Measurements from ENCODE around the gene TBX19. TPM values are rescaled to one million over a fixed set of nuclear protein-coding genes. Genes with fewer than 3 reads are reported as not detected.

TBX19 gene
- total RNA-seq, 2 donors from 2014 or later = 8.4 to 9.9 TPM

DNA sequence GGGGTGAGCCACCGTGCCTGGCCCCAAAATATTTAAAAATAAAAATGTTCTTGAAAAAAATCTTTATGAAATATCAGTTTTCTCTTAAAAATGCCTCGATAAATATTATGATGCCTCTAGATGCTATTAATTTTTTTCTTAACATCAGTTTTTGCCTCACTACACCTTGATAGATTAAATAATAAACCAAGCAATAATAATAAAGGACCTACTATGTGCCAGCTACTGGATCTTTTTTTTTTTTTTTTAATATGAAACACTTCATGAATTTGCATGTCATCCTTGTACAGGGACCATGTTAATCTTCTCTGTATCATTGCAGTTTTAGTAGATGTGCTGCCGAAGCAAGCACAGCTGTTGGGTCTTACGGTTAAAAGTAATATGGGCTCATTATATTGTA lies 17.5 kb upstream of the TBX19 start:
- H3K27me3 ChIP-seq (replicated peaks; ENCODE audit: insufficient read depth) = no peaks in the 10 kb centered on the region

DNA sequence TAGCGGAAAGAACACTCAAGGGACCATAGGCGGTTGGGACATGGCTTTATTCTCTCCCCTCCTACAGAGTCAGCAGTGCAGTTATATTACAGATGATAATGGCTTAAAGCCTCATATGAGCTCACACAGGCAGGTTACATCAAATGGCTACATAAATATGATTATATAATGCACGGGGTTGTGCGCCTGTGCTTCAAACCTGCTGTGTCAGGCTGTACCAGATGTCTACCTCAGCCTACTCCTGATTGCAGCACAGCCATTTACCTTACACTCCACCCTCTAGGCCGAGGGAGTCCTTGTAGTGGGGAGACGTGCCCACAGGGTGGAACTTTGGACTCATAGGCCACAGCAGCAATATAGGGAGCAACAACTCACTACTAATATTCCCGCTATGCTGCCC lies 16.4 kb upstream of the TBX19 start:
- H3K9me3 ChIP-seq = no peaks in the 10 kb centered on the region
- no peak overlapping the region for H3K4me3 ChIP-seq
- no peaks in the 10 kb centered on the region for H3K36me3 ChIP-seq
- peaks cover 7 to 45% of the 10 kb centered on the region in 2 donors for H3K4me1 ChIP-seq (ENCODE audit: control insufficient read depth in 1 of 2, low read depth in 2 of 2)
- H3K27ac ChIP-seq = no peak overlapping the region
- DNase-seq (ENCODE audit: low spot score) (no peak), ATAC-seq (ENCODE audit: insufficient number of reproducible peaks, low FRiP score, low read depth) (no peak)
- no peaks in the 10 kb centered on the region for H3K27me3 ChIP-seq (replicated peaks; ENCODE audit: insufficient read depth)
- TF ChIP-seq, protein P1, sequence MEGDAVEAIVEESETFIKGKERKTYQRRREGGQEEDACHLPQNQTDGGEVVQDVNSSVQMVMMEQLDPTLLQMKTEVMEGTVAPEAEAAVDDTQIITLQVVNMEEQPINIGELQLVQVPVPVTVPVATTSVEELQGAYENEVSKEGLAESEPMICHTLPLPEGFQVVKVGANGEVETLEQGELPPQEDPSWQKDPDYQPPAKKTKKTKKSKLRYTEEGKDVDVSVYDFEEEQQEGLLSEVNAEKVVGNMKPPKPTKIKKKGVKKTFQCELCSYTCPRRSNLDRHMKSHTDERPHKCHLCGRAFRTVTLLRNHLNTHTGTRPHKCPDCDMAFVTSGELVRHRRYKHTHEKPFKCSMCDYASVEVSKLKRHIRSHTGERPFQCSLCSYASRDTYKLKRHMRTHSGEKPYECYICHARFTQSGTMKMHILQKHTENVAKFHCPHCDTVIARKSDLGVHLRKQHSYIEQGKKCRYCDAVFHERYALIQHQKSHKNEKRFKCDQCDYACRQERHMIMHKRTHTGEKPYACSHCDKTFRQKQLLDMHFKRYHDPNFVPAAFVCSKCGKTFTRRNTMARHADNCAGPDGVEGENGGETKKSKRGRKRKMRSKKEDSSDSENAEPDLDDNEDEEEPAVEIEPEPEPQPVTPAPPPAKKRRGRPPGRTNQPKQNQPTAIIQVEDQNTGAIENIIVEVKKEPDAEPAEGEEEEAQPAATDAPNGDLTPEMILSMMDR (IDR thresholded peaks at IDR 0.05) = no peak

More for the DNA sequence above, 17.5 kb upstream of the TBX19 start:
- Histone ChIP-seq H3K36me3 (no peaks in the 10 kb centered on the region), H3K4me1 (ENCODE audit: control insufficient read depth in 1 of 2, low read depth in 2 of 2) (peaks cover 7 to 48% of the 10 kb centered on the region in 2 donors), H3K9me3 (no peaks in the 10 kb centered on the region), H3K4me3 (no peak overlapping the region), H3K27ac (peak overlapping the region in 1 of 2 donors; percentile 29)
- TF ChIP-seq, protein P1 (IDR thresholded peaks at IDR 0.05) = no peak
- no peak for ATAC-seq (ENCODE audit: insufficient number of reproducible peaks, low FRiP score, low read depth)
- DNase-seq (ENCODE audit: low spot score) = no peak

DNA sequence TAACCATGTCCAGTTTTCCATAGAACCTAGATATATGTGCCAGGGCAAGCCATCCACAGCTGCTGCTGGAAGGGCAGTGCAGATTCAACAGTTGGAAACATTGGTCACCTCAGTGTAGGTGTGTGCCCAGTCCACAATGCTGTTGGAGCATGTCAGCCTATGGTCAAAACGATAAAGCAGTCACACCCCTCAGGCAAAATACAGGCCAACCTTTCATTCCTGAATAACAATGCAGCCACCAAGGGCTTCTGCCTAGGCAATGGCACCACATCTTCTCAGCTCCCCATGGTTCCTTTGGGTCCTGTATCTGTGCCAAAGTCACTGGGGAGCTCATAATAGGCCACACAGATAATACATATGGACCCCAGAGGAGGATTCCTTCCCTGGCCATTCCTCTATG lies 15.1 kb upstream of the TBX19 start:
- TF ChIP-seq, protein P1 (IDR thresholded peaks at IDR 0.05) = no peak
- Histone ChIP-seq H3K9me3 (no peaks in the 10 kb centered on the region), H3K4me3 (no peak overlapping the region), H3K27me3 (replicated peaks; ENCODE audit: insufficient read depth) (no peaks in the 10 kb centered on the region), H3K4me1 (ENCODE audit: control insufficient read depth in 1 of 2, low read depth in 2 of 2) (peaks cover 7 to 32% of the 10 kb centered on the region in 2 donors), H3K36me3 (no peaks in the 10 kb centered on the region), H3K27ac (no peak overlapping the region)
- no peak for DNase-seq (ENCODE audit: low spot score)
- no peak for ATAC-seq (ENCODE audit: insufficient number of reproducible peaks, low FRiP score, low read depth)

DNA sequence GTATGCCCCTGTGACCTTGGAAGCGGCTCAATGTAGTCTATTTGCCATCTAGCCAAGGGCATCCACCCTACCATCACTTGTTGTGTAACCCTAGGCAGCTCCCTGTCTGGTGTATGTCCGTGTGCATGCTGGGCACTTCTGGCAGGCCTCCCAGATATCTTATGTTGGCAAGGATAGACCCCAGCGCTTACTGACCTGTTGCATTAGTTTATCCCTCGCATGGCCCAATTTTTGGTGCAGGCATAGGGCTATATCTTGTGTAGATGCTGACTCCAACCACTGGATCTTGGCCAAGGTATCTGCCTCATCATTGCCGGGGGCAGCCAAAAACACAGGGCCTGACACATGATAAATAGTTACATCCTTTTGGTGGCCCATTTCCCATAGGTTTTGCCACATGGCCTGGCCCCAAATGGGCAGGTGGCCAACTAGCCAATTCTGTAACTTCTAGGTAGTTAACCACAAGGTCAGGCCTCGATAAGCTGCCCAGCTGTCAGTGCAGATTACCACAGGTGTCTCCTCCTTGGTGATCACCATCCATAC lies 14.0 kb upstream of the TBX19 start:
- no peaks in the 10 kb centered on the region for H3K27me3 ChIP-seq (replicated peaks; ENCODE audit: insufficient read depth)
- TF ChIP-seq, protein P1 (IDR thresholded peaks at IDR 0.05) = no peak
- ATAC-seq (ENCODE audit: insufficient number of reproducible peaks, low FRiP score, low read depth) (no peak), DNase-seq (ENCODE audit: low spot score) (no peak)
- H3K4me3 ChIP-seq = no peak overlapping the region
- H3K36me3 ChIP-seq = no peaks in the 10 kb centered on the region
- H3K27ac ChIP-seq = no peak overlapping the region
- H3K4me1 ChIP-seq (ENCODE audit: control insufficient read depth in 1 of 2, low read depth in 2 of 2) = peaks cover 5 to 21% of the 10 kb centered on the region in 2 donors
- no peaks in the 10 kb centered on the region for H3K9me3 ChIP-seq

DNA sequence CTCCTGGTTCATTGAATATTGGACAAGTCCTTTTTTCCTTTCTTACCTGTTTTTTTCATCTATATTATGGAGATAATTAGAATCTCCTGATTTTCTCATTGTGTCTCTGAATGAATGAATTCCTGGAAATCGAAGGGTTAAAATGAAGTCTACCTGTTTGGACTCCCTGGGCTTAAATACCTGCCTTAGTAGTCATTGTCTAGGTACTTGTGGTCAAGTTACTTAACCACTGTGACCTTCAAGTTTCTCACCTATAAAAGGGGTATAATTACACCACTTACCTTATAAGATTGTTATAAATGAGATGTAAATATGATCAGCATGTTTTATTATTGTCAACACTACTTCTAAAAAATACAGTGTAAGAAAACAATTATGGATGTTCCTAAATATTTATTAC lies 9.0 kb upstream of the TBX19 start:
- ATAC-seq (ENCODE audit: insufficient number of reproducible peaks, low FRiP score, low read depth) (no peak), DNase-seq (ENCODE audit: low spot score) (no peak)

More for the DNA sequence above, 9.0 kb upstream of the TBX19 start:
- H3K9me3 ChIP-seq = no peaks in the 10 kb centered on the region
- no peaks in the 10 kb centered on the region for H3K27me3 ChIP-seq (replicated peaks; ENCODE audit: insufficient read depth)
- peaks cover 0 to 5% of the 10 kb centered on the region in 2 donors for H3K4me1 ChIP-seq (ENCODE audit: control insufficient read depth in 1 of 2, low read depth in 2 of 2)
- no peaks in the 10 kb centered on the region for H3K36me3 ChIP-seq
- H3K27ac ChIP-seq = no peak overlapping the region
- H3K4me3 ChIP-seq = no peak overlapping the region
- TF ChIP-seq, protein P1 (IDR thresholded peaks at IDR 0.05) = no peak
